HG02943 (cell line): ENCODE results near the gene TYRO3.

Source experiments
- ATAC-seq: cut with Tn5 transposase; IDR thresholded peaks from one replicate; pipeline ENCODE4 v1.9.1; 2021; ENCODE audit warnings: mild to moderate bottlenecking, low read depth, moderate library complexity; ENCODE audit not compliant: unreplicated experiment

Gene TYRO3

DNA sequence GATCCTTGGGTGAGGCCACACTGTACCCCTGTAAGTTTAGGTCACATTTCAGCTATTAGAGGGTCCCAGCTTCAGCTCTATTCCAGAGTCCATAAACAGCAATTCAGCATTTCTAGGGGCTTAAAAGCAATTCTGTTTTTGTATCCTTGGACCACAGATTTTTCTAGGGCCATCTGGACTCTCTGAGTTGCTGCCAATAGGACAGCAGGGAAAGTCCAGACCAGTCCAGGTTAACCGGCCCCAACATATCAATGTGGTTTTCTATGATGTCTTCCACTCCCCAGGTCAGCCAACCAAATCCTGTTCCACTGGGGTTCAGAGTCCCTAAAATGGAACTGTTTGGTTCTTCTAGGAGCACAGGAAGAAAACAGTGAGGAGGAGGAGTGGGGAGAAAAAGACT is 40.0 kb downstream of the TYRO3 start:
- ATAC-seq, result no peak

DNA sequence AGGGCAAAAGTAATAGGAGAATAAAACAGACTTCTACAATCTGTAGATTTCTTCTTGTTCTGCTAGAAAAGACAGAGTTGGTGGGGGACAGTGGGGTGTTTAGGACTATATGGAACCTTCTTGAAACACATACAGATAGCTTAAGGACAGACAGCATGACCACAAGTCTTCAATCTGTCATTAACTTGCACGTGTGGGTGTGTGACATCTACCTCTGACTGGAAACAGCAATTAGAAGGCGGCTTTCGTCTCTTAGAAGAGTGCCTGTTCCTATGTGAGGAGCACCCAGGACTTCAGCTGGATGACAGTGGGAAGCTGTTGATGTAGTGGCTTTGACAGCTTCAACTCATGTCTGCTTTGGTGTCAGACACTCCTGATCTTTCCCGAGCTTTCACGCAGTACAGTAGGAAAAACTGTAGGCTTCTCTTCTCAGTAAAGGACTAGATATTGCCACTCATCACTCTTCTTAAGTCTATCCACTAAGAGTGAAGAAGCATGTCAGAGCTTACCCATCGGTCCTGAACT is 44.5 kb downstream of the TYRO3 start:
- no peak for ATAC-seq

- ATAC-seq, result no peak
These were observed 45.2 kb downstream of the TYRO3 start for GRCh38 chr15:41603941-41604911.

DNA sequence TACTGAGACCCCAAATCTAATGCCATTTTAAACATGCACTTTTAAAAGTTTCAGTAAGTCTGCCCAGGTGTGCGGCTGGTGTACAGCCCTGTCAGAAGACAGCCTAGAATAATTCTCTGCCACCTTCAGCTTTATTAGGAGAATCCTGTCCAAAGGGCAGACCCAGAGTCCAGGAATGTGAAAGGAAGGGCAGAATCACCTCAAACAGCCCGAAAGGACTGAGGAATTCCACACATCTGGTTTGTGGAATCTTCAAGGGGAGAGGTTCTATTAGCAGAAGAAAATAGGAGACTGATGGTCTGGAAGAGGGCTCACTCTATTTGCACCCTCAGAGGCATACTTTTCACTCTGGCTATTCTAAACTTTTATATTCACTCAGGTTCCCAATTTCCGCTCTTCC is 46.6 kb downstream of the TYRO3 start:
- no peak for ATAC-seq

- ATAC-seq, result no peak
These were observed 48.0 kb downstream of the TYRO3 start for GRCh38 chr15:41606997-41607396.

DNA sequence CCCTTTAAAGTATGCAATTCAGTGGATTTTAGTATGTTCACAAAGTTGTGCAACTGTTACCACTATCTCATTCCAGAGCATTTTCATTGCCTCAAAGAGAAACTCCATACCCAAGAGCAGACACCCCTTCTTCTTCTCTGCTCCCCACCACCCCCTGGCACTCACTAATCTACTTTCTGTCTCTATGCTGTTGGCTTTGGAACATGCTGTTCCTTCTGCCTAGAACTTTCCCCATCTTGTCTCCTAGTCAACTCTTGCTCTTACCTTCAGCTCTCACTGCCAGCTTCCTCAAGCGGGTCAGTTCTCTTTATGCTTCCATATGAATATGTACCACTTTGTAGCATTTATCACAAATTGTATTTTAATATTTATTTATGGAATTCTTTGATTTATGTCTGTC is 50.1 kb downstream of the TYRO3 start:
- no peak for ATAC-seq

GRCh38 chr15:41610048-41610447 is 51.0 kb downstream of the TYRO3 start:
- no peak for ATAC-seq

DNA sequence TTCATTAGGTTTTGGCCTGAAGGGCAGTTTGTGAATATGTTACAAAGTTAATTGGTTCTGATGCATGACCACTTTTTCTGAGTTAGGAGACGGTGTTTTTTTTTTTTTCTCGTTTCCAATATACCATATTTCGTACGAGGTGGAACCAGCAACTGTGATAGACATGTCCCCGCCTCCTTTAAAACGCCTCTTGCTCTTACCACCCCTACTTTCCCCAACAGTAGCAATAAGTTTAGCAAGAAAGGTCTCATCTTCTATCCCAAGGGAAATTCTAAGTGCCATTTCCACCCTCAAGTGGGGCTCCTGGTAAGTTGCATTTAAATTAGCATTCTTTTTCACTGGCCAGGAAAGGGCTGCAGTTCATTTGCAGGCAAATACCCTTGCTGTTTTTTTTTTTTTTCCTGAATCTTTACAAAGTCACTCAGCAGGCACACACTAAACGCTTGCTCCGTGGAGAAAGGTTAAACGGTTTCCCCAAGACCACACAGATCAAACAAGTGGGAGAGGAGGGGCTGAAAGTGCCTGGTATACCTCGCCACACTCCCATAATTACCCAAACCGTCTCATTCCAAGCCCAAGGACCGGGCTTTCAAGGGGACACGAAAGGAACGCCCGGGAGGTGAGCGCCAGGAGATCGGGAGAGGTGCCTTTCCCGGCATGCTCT is 61.7 kb downstream of the TYRO3 start:
- no peak for ATAC-seq

DNA sequence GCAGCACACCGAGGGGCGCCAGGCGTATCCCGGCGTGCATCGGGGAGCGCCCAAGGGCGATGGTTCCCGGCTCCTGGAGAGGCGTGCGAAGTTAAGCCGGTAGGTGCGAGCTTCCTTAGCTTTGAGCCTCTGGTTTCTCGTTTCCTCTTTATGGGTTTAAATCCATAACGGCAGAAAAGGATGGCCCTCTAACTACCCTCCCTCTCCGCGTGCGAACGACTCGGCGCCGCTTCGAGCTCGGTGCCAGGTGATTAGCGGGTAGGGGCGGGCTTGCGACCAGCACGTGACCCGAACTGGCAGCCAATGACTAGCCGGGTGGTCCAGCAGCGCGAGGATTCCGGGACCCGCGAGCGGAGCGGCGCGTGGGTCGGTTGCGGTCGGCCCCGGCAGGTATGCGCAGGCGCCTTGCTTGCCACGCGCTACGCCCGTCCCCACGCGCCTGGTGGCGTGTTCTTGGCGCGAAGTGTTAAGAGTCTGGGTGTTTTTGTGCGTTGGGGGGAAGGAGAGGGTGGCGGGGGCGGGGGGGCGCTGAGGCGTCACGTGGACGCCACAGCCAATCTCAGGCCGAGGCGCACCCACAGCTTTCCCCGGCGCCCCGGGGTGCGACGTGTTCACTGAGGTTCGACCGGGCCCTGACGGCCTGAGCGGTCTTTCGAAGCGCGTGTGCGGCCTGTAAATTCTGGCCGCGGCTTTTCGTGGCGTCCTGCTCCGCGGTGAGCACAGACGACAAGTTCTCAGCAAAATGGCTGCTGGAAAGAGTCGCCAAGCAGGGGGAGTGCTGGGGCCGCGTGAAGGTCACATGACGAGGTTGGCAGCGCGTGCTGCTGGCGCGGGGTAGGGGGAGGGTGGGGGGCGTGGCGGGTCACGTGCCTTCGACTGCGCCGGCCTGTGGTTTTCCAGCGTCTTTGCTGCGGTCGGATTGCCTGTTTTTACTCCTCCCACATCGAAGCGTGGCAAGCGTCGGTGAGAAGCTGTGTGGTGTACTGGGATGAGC is 62.5 kb downstream of the TYRO3 start:
- ATAC-seq, result peak; percentile 74

GRCh38 chr15:41622901-41623300 is 63.9 kb downstream of the TYRO3 start:
- ATAC-seq, result no peak

DNA sequence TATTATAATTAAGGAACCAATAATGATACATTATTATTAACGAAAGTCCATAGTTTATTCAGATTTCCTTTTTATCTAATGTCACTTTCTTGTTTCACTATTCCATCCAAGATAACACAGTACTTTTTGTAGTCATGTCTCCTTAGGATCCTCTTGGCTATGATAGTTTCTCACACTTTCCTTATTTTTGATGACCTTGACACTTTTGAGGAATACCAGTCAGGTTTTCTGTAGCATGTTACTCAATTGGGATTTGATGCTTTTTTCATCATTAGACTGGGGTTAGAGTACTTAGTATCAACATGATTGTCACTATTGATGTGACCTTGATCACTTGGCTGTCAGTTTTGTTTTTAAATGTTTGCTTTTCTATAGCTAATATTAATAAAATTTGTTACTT is 68.2 kb downstream of the TYRO3 start:
- no peak for ATAC-seq

DNA sequence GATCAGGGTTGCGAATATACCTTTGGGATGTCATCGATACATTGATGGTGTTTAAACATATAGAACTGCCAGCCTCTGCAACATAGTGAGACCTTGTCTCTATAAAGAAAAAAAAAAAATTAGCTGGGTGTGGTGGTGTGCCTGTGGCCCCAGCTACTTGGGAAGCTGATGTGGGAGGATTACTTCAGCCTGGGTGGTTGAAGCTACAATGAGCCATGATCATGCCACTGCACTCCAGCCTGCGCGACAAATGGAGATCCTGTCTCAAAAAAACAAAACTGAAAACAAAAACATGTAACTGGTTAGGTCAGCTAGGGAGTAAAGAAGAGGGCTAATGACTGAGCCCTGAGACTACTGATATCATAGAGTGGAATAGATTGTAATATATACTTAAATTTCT is 70.5 kb downstream of the TYRO3 start:
- no peak for ATAC-seq

DNA sequence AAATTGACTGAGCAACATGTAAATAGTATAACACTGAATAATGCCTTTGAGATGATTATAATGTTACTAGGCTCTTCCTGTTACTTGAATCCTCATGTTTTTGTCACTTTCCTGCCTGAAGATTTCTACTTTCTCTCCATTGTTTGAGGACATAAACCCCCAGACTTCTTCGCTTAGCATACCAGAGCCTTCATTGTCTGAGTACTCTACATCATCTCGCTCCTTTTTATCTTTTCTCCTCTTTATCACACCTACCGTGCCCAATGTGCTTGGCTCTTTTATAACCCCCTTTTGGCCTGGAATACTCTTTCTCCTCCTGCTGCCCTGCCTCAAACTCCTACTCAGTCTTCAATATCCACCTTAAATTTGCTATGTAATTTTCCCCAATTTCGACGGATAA is 70.9 kb downstream of the TYRO3 start:
- ATAC-seq, result no peak

DNA sequence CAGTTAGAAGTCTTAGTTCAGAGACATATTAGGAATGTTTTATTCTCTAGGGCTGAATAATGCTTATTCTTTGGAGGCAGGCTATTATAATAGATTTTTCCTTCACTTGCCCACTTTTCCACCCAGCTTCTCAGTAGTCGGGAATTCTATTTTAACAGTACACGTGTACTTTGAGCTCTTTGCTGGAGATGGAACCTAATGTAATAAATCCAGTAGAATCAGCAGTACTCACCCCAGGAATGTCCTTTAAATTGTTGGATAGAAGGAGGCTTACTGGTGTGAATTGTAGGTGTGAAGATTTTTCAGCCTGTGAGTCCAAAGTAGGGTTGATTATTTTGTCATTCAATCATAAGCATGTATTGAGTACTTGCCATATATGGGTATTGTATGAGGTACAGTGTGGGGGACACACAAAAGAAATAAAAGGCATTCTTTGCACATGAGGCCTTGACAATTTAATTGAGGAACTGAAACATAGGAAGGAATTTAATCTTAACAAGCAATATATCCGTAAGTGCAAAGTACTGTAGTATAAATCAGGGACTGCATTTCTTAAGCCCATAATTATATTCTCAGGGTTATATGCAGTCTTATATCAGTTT is 71.7 kb downstream of the TYRO3 start:
- ATAC-seq, result no peak

DNA sequence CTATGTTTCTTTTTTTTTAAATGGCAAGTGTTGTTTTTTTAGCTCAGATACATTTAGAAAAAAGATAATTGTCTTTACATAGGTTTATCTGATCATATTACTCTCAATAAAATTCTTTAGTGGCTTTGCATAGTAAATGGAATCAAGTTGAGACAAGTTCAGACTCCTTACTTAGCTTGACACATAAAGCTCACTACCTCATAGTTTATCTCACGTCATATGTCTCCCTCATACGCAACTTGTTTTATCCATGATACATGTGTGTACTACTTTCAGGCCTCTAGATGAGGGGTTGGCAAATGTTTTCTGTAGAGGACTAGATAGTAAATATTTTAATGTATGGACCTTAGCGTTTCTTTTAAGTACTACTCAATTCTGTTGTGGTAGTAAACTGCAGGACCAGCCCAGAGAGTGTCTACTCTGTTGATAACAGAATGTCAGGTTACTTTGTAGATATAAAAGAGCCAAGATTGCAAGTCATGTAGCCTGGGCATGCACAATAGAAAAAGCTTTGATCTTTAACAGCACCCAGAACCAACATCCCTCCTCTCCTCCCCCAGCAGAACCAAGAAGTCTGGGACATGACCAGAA is 73.0 kb downstream of the TYRO3 start:
- ATAC-seq, result no peak
